HG02623 (cell line): ENCODE data around the gene COPZ2.
"Not testable (repeated sequence)": the region's sequence is repeated elsewhere in the genome, so short reads cannot be mapped to it uniquely, and the experiment has no call there.

Experiments
- ATAC-seq: cut with Tn5 transposase; IDR thresholded peaks from one replicate; pipeline ENCODE4 v1.9.1; 2021; ENCODE audit warnings: moderate library complexity; ENCODE audit not compliant: unreplicated experiment

COPZ2 gene

DNA sequence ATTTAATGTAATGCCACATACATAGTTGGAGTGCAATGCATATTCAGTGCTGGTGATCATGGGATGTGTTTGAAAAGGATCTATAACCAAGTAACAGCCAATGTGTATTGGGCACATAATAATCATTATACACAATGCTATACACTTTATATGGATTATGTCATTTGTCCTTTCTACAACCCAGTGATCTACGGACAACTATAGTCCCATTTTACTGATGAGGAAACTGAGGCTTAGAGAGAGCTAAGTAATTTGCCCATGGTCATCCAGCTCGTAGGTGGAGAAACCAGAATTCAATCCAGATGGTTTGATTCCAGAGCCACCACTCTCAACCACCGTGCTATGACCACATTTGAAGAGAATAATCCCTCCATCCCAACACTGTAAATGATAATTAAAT is 27.4 kb downstream of the COPZ2 start:
- ATAC-seq = no peak

DNA sequence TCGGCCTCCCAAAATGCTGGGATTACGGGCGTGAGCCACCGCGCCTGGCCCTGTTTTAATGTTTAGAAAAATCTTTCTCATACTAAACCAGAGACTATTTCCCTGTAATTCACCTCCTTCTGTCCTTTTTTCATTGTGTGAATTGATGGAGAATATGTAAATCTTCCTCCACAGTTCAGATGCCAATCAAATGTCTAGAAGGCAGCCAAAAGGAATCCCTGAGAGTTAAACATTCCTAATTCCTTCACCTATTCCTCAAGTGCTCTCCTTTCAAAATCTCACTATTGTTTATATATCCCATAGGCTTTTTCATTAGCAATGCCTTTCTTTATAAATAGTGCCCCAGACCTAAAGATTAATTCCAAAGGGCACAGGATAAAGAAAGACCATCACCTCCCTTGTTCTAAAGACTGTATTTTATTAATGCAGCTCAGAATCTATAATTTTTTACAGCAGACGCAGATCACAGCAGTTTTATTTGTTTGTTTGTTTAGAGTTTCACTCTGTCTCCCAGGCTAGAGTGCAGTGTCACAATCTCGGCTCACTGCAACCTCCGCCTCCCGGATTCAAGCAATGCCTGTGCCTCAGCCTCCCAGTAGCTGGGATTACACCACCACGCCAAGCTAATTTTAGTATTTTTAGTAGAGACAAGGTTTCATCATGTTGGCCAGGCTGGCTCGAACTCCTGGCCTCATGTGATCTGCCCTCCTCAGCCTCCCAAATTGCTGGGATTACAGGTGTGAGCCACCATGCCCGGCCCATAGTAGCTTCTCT is 30.5 kb downstream of the COPZ2 start:
- ATAC-seq = no peak

DNA sequence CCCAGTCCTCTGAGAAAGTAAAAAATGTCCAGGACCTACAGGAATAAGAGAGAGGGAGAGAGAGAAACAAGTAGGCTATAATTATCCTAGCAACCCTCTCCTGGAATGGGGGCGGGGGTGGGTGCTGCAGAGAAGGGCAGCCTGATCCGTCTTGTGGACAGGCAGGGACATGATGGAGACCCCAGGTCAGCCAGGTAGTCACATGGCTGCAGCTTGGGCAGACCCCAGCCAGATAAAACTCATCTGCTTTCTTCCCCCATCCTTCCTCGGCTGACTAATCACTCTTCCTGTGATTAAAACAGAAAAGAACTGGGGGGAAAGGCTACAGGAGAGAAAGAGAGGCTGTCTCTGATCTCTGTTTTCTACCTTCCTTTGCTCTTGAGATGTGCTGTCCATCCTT is 32.6 kb downstream of the COPZ2 start:
- ATAC-seq = no peak

DNA sequence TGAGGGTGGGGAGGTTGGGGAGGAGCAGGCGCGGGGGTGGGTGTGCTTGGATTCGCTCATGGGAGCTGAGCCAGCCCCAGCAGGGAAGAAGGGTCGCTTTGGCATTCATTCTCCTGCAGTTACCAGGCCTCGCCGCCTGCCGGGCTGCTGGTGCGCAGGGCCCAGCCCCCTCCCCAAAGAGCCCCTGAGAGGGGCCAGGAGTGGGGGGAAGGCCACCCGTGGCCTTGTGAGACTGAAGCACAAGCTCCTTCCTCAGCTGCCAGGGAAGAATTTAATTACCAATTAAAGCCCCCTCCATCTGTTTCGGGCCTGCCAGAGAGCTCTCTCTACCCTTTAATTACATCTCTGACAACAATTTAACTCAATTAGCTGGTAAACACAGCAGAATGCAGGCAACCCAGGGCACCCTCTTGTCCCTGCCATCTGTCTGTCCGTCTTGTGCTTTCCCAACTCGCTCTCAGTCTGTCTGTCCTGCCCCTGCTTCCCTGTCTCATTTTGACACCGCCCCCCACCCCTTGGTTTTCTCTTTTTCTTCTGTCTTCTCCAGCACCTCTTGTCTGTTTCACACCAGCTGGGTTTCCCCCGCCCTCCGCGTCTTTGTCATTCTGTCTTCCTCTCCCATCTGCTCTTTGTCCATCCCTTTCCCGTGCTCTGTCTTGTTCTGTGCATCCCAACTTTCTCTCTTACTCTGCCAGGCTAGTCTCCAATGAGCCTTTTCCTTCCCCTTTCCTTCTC is 34.0 kb downstream of the COPZ2 start:
- no peak for ATAC-seq

DNA sequence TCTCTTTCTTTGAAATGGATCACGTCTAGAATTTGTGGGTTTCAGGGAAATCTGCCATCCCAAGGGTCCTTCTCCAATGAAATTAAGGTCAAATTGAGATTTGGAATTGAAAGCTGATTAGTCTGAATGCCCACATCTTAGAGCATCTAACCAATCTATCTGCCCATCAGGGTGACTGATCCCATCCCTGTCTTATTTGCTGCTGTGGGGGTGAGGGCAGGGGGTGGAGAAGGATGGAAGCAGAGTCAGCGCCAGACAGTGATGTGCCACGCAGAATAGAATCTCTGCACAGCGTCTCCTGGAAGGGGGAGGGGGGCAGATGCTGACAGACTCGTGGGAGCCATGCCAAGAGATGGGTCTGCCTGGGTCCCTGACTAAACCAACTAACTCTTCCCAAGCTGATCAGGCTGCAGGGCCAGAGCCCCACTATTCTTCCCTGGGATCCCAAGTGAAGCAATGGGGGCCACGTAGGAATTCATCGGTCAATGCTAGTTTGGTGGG is 34.6 kb downstream of the COPZ2 start:
- ATAC-seq = no peak

DNA sequence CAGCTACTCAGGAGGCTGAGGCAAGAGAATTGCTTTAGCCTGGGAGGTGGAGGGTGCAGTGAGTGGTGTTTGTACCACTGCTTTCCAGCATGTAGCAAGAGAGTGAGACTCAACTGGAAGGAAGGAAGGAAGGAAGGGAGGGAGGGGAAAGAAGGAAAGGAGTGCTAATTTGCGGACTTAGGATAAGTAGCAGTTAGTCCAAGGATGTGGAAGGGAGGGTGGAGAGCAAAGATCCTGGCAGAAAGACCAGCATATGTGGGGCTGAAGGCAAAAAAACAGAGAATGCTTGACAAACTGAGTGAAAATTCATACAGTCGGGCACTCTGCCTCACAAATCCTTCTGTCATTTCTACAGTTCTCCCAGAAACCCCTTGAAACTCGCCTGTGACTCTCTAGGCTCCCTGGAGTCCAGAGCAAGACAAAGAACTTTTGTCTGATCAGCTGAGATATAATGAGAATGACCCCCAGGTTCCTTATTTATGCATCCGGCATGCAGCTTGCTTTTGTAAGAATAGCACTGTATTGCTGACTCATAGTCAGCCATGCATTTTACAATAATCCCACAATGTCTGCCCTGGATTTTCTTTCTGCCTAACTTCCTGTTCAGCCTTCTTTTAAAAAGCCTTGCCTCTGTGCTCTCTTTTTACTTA is 35.2 kb downstream of the COPZ2 start:
- no peak for ATAC-seq

DNA sequence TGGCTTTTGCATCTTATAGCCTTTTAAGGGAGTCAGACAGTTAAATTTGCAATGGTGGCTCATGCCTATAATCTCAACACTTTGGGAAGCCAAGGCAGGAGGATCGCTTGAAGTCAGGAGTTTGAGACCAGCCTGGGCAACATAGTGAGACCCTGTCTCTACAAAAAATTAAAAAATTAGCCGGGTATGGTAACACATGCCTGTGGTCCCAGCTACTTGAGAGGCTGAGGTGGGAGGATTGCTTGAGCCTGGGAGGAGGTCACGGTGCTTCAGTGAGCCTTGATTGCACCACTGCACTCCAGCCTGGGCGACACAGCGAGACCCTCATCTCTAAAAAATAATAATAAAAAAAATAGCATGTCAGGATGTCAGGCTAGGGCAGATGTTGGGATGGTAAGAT is 35.9 kb downstream of the COPZ2 start:
- ATAC-seq = not testable (repeated sequence)

DNA sequence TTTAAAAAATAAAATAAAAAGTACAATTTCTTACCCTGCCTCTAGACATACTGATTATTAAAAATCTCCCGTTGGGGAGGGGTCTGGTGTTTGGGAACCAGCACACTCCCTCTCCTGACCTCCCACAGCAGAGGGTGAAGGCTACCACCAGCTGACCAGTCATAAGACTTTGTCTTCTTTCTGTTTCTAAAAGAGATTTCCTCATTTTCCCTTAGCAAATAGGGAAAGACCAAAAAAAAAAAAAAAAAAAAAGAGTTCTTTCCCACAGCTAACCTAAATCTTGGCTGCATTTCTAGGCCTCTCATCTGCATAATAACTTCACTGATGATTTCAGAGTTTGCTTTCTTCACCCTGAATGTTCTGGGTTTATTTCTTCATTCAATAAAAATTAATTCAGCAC is 36.4 kb downstream of the COPZ2 start:
- ATAC-seq = no peak

DNA sequence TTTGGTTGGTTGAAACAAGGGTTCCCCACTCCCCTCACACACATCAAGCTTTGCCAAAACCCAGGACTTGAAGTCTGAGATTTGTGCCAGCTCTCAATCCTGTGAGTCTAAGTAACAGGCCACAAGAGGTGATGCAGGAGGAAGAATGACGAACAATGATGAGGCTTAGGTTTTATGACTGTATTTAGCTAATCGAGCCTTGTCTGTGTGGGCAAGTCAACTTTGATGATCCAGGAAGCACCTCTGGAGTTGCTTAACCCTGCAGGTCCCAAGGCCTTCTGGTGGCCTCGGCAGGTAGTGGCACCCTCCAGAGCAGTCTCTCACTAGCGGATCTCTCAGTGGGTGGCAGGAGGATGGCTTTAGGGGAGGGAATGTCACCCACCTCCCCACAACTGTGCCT is 38.0 kb downstream of the COPZ2 start:
- no peak for ATAC-seq

DNA sequence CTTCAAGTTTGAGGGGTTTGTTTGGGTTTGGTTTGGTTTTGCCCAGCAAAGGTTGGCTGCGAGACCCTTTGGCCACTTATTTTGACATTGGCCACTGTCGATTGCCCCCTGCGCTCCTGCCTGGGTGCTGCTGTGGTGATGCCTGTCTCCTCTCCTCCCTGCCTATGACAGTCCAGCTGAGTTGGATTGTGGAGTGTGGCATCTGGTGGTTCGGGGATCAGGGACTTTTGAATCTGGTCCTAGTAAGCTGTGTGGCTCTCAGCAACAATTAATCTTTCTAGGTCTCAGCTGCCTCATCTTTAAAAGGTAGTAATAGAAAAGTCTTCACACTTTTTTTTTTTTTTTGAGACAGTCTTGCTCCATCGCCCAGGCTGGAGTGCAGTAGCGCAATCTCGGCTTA is 39.6 kb downstream of the COPZ2 start:
- no peak for ATAC-seq

DNA sequence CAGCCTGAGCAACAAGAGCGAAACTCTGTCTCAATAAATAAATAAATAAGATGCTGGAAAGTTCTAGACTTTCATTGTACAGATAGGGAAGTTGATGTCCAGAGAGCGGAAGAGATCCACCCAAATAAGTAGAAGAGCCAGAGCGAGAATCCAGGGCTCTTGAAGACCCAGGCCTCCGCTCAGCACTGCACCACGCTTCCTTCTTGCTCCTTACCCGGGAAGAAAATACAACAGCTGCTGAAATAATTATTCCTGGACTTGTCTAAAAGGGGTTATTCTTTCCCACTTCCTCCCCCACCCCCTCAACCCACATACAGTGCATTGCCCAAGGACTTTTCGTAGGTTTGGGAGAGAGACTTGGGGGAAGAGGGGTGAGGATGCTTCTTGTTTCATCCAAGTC is 40.0 kb downstream of the COPZ2 start:
- ATAC-seq = no peak

DNA sequence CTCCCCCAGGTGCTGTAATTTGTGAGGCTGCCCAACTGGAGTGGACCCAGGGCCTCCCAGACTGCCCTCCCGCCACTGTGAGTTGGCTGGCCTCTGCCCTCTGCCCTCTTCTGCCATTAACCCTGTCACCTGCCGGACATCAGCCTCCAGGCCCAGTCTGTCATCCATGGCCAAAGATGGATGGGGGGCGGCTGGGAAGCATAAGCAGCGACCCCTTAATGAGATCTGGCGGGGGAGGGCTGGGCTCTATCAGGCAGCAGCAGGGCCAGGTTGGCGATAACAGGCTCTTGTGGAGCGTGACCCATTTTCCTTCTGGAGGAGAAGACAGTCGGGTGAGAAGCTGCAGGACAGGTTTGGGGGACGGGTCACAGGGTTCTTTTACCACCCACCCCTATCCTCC is 41.4 kb downstream of the COPZ2 start:
- ATAC-seq = no peak

DNA sequence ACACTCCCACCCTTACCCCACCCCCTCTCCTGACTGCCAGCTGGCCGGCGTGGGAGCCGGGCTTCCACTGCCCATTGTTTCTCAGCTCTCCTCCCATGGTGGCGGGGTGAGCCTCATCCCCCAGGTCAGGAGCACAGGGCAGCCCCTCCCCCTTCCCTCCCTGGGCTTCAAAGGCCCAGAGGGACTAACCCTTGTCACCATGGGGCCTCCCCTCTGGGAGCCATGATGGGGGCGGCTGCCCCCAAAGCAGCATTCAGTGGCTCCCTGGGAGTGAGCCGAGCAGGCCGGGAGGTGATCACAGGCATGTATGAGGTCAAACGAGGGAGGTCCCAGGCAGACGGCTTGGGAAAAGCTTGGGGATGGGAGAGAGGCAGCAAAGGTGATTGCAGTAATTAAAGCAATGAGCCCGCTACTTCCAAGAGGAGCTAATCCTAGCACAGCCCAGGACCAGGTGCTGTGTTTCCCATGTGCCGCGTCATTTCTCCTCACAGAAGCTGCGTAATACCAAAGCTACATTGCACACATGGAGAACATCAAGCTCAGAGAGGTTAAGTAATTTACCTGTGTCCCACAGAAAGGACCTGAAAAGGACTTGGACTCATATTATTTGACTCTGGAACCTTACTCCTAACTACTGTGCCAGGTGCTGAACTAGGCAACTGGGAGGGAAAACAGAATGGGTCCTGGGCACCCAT is 42.2 kb downstream of the COPZ2 start:
- no peak for ATAC-seq

DNA sequence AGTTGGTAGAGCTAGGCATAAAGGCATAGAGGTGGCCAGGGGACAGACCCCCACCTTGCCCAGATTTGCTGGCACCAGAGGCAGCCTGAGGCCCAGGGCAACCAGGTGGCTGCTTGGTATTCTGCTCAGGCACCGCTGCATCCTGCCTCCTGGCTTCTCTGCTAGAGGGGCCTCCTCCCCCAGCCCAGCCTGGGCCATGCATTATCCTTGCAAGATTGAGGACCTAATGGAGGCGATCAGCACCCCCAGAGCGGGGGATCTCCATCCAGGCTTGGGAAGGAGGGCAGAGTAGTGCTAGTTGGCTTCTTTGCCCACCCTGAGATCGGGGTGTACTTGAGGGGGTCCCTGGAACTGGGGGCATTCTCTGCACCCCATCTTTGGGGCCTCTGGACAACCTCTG is 42.9 kb downstream of the COPZ2 start:
- ATAC-seq = no peak

DNA sequence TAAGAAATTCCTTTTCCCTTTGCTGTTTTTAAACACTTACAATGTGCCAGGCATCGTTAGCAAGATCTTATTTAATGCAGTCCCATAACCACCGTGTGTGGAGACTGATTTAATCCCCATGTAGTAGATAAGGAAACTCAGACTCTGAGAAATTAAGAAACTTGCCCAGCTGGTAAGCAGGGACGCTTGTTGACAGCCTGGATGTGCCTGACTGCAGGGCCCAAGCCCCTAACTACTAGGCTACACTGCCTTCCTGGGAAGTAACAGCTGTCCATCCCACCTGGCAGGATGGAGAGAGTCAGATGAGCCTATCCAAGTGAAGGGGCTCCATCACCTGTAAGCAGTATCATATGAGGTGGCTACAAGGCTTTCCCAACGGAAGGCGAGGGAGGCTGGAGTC is 43.6 kb downstream of the COPZ2 start:
- ATAC-seq = no peak

DNA sequence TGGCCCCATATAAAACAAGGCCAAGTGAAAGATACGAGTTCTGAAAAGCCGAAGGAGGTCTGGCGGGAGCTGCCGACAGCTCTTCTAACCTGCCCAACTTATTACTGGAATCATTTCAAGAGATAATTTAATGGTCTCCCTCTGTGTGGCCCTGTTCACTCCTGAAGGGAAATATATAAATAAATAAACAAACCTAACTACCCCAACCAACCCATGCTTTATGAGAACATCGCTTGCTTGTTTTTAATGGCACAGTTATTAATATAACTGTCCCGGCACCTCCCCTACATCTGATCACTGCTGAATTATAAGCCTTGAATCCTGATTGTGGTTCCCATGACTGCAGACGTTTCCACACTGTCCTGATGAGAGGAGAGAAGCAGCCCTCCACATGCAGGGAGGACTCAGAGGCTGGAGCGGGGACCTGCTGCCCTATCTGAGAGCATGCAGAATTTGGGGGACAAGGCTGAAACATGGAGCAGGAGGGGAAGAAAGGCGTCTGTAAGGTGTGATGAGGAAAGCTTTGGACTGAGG is 44.5 kb downstream of the COPZ2 start:
- ATAC-seq = no peak

DNA sequence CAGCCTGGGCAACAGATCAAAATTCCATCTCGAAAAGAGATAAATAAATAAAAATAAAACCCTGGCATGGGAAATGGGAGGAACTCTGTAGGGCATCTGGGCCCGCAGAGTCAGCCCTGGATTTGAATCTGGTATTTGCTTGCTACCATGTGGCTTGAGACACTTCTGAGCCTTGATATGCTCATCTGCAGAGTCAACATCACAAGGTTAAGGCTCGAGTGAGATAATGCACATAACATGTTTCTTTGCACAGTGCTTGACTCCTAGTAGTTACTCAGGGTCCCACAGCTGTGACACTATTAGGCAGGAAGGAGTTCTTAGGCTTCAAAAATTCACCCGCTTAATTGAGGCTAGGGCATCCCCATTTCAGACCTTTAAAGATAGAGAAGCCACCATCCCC is 45.4 kb downstream of the COPZ2 start:
- ATAC-seq = no peak

DNA sequence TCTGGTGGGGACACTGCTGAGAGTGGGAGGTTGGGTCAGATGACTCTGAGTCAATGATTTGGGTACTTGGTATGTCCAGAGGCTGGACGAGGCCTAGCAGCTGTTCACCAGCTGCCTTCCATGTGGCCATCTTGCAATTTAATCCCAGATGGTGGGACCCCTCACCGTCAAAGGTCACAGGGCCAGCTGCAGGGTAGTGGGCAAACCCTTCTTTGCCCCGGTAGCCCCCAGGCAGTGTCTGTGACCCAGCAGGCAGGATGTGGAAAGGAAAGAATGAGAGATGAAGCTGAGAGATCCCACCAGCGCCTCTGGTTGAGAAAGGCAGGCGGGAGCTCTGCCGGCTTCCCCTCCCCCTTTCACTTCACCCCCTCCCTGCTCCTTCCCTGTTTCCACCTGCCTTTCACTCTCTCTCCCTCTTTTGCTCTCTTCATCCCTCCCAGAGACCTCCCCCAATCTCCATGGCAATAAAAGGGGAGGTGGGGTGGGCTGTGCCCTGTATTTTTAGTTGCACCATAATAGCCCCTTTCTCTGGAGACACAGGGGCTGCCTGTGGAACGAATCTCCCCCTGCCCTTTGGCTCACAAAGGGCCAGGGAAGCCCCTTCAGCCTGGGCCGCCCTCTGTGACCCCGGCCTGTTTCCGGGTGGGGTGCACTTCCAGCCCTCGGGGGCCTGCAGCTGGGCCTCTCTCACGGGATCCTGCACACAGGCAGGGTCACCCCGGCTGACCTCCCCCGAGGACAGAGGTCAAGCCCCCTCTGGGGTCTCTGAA is 46.5 kb downstream of the COPZ2 start:
- no peak for ATAC-seq

DNA sequence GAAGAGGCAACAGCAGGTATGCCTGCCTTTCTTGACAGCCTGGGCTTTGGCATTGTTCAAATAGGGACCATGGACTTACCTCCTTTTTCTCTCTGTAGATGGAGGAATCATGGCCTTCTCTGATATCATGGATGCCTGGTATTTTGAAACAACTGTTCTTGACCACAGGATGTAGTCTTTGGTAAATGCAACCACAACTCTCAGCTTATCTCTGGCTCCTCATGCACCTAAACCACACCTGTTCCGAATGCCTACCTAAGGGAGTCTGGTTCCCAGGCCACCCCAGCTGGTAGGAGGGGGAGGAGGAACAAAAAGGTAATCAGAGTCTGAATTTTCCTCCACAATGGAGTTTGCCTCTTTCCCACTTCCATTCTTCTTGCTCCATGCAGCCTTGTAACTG is 47.9 kb downstream of the COPZ2 start:
- no peak for ATAC-seq

DNA sequence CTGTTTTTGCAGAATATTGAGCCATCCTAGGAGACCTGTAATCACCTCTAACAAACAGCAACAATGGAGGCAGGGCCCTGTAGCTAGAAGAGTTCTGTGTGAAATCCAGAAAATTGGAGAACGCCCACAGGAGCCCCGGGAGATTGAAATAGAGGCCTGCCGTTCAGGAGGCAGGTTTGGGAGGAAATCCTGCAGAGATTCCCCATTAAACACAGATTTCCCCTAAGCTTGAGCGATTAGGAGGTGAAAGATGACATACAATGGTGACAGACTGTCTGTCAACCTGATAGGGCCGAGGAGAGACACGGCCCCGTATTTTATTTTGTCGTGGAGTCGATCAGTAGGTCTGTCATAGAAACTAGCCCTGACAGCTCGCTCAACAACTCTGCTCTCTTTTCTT is 48.4 kb downstream of the COPZ2 start:
- no peak for ATAC-seq
